Fibroblast of skin of right biceps (primary cell): Measurements from ENCODE around the gene FADS6.
A peak's percentile ranks its signal among the peaks of the same experiment; 100 is the strongest.

Experiments used
- DNase-seq: peaks from one replicate; pipeline ENCODE4 v3.0.0-alpha.2; 2013

Gene FADS6

GRCh38 chr17:74892974-74893911, at the start of gene FADS6:
TSS of gene FADS6 (minus strand) at chr17:74893633. CDS start at chr17:74893595, 38 bp downstream.
- no peak for DNase-seq

- DNase-seq = no peak
Measured at GRCh38 chr17:74941128-74941725, 47.8 kb upstream of the FADS6 start.

GRCh38 chr17:74939534-74939933, 46.1 kb upstream of the FADS6 start:
- no peak for DNase-seq

GRCh38 chr17:74938194-74938950, 44.9 kb upstream of the FADS6 start:
- no peak for DNase-seq

- no peak for DNase-seq
Measured at GRCh38 chr17:74937064-74938051, 43.9 kb upstream of the FADS6 start.

- DNase-seq = no peak
Measured at GRCh38 chr17:74936470-74936799, 43.0 kb upstream of the FADS6 start.

GRCh38 chr17:74935585-74936469, 42.4 kb upstream of the FADS6 start, which contains the start of gene OTOP3:
TSS of gene OTOP3 (plus strand) at chr17:74935898. CDS start at chr17:74935922, 24 bp downstream.
- DNase-seq = no peak

GRCh38 chr17:74935048-74935447, 41.6 kb upstream of the FADS6 start:
- no peak for DNase-seq

- no peak for DNase-seq
Measured at GRCh38 chr17:74930535-74931036, 37.2 kb upstream of the FADS6 start.

- DNase-seq = no peak
Measured at GRCh38 chr17:74928786-74929185, 35.4 kb upstream of the FADS6 start.

GRCh38 chr17:74925242-74925641, 31.8 kb upstream of the FADS6 start:
- no peak for DNase-seq

- DNase-seq = no peak
Measured at GRCh38 chr17:74924250-74924948, 31.0 kb upstream of the FADS6 start, which contains the start of gene OTOP2. TSS of gene OTOP2 (plus strand) at chr17:74924273. CDS start at chr17:74924633, 360 bp downstream.

- peak; percentile 20 for DNase-seq
Measured at GRCh38 chr17:74923538-74924249, 30.3 kb upstream of the FADS6 start.

- DNase-seq = no peak
Measured at GRCh38 chr17:74922694-74923537, 29.5 kb upstream of the FADS6 start, which contains the start of gene USH1G. TSS of gene USH1G (minus strand) at chr17:74923255. CDS start at chr17:74923073, 182 bp downstream.

- DNase-seq = no peak
Measured at GRCh38 chr17:74922172-74922571, 28.7 kb upstream of the FADS6 start.

- DNase-seq = no peak
Measured at GRCh38 chr17:74921769-74922168, 28.3 kb upstream of the FADS6 start.

- no peak for DNase-seq
Measured at GRCh38 chr17:74921026-74921681, 27.7 kb upstream of the FADS6 start.

- DNase-seq = no peak
Measured at GRCh38 chr17:74920642-74921025, 27.2 kb upstream of the FADS6 start.
